Activated CD4-positive, CD25-positive, alpha-beta regulatory T cell treated with anti-CD3 and anti-CD28 coated beads, Interleukin-2, amount 50 U/mL, for 24 hours (primary cell): ENCODE measurements around the gene DKKL1.
A peak's percentile ranks its signal among the peaks of the same experiment; 100 is the strongest.
"Not testable (repeated sequence)": the region's sequence is repeated elsewhere in the genome, so short reads cannot be mapped to it uniquely, and the experiment has no call there.

Source experiments
- ATAC-seq, 2 donors: fragments of 150-1000 bp; cut with Tn5 transposase; one replicate each; pipeline ENCODE4 v1.10.0; 2021; ENCODE audit warnings: mild to moderate bottlenecking in 1 of 2, moderate library complexity in 1 of 2

Gene DKKL1

DNA sequence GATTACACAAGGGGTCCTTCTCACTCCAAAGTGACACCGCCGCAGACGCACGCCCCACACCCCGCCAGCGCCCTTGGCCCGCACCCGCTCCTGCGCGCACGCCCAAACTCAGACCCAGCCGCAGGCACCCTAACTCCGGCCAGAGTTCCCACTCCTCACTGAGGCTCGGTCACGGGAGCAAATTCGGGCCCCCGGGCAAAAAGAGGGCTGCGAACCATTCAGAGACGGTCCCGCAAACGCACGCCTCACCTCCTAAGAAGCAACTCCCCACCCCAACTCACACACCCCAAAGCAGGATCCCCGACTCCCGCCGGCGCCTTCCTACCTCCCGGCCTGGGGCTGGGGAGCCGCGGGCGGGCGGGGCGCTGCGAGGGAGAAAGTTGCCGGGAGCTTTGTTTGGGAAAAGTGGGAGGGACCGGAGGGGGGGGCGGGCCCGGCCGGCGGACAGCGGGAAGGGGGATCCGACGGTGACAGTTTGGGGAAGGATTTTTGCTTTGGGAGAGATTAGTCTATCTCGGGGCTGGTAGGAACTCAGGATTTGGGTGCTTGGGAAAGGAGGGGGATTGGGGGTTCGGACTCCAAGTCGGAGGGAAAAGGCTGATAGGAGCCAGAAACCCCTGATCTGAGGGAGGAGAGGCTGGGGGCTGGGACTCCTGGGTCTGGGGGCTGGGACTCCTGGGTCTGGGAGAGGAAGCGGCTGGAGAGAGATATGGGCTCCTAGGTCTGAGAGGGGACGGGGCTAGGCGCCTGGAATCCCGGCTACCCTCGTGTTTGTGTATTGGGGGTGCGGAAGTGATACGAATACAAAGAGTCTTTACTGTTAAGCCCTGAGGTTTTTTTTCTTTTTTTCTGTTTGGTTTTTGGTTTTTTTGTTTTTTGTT is 1.4 kb upstream of the DKKL1 start, which contains the start of gene TEAD2:
TSS of gene TEAD2 (minus strand) at position 369 of the 881 bp plus-strand sequence. CDS start 2,341 bp downstream, outside the sequence.
- ATAC-seq: no peak

DNA sequence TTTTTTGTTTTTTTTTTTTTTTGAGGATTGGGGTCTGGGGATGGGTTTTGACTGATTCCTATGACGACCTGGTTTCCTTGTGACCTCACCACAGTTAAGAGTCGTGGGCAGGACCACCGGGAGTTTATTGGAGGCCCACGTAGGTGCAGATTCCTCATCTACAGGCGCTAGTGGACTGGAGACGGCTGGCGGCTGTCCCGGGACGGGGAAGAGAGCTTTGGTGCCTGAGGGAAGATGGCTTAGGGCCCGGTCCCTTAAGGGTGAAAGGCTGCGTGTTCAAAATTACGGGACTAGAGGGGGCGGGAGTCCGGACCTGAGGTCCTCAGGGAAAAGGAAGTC is 779 bp upstream of the DKKL1 start:
- ATAC-seq: no peak

DNA sequence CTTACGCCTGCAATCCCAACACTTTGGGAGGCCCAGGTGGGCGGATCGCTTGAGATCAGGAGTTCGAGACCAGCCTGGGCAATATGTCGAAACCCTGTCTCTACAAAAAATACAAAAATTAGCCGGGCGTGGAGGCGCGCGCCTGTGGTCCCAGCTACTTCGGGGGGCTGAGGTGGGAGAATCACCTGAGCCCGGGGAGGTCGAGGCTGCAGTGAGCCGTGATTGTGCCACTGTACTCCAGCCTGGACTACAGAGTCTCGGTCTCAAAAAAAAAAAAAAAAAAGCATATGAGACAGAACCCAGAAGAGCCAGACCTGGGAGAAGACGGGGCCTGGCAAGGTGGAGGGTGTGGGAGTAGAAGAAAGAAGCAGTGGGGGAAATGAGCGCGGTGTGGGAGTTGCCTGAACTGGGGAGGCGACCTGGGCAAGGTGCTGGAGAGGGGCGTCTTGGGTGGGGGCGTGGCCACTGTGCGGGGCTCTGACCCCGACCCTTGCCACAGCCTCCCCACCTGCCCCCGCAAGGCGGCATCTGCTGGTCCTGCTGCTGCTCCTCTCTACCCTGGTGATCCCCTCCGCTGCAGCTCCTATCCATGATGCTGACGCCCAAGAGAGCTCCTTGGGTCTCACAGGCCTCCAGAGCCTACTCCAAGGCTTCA is 533 bp downstream of the DKKL1 start:
- no peak for ATAC-seq

DNA sequence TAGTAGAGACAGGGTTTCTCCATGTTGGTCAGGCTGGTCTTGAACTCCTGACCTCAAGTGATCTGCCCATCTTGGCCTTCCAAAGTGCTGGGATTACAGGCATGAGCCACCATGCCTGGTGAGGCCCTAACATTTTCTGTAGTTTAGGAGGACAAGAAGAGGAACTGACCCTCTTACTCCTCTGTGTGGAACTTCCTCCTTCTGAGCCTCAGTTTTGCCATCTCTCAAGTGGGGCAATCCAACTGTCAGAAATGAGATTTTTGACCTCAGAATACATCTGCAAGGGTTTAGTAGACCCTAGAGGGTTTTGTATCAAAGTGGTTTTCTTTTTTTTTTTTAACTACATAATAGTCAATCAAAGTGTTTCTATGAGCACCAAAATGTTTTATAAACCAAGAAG is 2.4 kb downstream of the DKKL1 start:
- ATAC-seq: no peak

DNA sequence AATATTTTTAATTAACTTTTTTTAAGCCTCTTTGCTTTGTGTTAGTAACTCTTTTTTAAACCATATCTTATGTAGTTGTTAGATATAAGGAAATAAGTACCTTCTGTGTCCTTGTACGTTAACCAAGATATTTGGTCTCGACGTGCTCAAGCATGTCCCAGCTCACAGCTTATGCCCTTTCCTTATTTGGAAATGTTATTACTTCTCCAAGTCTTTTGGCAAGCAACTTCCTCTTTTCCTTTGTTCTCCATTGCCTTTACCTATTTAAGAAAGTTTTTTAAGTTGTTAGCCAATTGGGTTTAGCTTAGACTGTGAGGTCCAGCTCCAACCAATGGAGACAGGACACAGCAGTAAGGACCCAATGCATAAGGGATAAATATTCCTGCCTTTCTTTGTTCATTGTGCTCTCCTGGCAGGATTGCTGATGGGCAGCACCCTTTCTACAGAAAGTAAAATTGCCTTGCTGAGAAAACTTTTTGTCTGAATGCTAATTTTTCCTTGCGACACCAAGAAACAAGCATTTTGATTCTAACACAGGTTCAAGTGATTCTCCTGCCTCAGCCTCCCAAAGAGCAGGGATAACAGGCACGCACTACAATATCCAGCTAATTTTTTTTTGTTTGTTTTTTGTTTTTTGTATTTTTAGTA is 5.2 kb downstream of the DKKL1 start:
- ATAC-seq: no peak

DNA sequence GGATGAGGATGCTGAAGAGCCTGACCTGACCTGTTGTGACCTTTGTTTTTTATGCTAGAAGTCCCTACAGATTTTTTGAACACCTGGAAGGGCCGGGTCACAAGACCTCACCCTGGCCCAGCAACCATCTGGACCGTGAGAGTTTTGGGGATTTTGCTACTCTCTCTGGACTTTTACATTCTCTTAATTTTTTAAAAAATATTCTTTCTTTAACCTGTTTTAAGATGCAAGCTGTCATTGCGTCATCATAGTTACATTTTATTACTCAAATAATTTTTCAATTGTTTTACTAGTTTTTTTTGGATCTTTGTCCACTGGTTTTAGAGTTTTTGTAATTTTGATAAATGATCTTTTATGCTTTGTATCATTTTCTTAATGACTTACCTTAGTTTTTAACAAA is 7.5 kb downstream of the DKKL1 start:
- no peak for ATAC-seq

DNA sequence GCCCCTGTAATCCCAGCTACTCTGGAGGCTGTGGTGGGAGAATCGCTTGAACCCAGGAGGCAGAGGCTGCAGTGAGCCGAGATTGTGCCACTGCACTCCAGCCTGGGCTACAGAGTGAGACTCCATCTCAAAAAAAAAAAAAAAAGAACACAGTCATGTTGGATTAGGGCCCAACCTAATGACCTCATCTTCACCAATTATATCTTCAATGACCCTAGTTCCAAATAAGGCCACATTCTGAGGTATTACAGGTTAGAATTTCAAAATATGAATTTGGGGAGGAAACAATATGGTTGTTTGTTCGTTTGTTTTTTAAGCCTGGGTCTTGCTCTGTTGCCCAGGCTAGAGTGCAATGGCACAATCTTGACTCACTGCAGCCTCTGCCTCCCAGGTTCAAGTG is 9.5 kb downstream of the DKKL1 start:
- ATAC-seq: not testable (repeated sequence)

DNA sequence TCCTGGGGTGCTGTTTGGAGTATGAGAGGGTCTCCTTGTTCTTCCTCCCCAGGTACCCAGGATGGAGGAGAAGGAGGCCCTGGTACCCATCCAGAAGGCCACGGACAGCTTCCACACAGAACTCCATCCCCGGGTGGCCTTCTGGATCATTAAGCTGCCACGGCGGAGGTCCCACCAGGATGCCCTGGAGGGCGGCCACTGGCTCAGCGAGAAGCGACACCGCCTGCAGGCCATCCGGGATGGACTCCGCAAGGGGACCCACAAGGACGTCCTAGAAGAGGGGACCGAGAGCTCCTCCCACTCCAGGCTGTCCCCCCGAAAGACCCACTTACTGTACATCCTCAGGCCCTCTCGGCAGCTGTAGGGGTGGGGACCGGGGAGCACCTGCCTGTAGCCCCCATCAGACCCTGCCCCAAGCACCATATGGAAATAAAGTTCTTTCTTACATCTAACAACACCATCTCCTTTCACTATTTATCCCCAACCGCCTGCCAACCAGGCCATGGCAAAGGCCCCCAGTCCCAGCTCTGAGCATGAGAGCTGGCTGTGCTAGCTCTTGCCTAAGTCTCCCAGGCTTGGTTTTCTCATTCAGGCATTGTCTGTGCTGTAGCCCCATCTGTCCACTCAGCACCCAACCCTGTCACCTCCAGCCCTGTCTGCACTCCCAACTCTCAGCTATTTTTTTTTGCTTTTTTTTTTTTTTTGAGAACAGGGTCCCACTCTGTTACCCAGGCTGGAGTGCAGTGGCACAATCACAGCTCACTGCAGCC is 11.2 kb downstream of the DKKL1 start:
- no peak for ATAC-seq

DNA sequence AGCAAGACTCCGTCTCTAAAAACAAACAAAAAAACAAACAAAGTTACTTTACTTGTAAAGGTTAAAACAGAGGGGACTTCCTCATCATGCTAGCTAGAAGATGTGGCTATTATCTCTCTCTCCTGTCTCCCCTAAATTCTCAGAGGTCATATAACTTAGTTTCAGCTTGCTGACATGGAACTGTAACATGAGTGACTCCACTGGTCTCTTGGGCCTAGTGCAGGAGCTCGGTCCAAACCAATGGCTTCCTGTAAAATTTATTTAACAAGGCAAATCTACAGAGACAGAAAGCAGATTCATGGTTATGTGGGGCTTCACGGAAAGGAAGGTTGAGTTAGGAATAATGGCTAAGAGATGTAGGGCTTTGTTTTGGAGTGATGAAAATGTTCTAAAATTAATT is 14.8 kb downstream of the DKKL1 start:
- ATAC-seq: no peak

DNA sequence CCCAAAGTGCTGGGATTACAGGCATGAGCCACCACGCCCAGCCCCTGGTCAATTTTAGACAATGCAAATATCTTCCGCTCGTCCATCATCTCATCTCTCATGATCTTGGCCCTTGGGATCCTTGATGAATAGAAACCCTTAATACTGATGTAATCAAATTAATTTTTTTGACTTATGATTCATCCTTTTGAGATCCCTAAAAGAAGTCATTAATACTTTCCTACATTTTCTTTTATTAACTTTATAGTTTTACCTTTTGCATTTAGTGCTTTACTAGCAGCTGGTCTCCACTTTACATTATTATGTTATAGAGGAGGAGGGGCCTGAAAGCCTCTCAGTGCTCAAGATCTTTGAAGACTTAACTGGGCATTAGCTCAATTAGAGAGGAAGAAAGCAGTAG is 16.7 kb downstream of the DKKL1 start:
- ATAC-seq: no peak

DNA sequence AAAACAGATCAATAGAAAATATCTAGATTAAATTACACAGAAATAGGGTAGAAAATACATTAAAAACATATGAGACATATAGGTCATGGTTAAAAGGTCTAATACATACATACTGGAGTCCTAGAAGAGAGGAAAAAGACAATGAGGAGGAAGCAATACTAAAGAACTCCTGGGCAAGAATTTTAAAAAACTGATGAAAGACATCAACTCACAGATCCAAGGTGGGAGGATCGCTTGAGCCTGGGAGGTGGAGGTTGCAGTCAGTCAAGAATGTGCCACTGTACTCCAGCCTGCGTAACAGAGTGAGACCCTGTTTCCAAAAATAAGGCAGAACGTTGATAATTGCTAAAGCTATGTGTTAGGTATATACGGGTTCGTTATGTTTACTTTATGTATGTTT is 19.0 kb downstream of the DKKL1 start:
- no peak for ATAC-seq

DNA sequence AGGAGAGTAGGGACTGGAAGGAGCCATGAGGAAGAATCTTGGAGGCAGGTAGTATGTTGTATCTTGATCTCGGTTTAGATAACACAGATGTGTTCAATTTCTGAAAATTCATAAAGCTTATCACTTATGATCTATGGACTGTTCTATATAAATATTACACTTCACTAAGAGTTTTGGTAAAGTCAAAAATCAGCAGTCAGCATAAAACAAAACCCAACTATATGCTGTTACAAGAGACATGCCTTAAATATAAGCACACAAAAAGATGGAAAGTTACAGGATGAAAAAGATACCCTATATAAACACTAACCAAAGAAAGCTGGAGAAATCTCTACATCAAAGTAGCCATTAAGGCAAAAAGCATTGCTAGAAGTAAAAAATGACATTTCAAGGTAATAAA is 19.9 kb downstream of the DKKL1 start:
- ATAC-seq: no peak

DNA sequence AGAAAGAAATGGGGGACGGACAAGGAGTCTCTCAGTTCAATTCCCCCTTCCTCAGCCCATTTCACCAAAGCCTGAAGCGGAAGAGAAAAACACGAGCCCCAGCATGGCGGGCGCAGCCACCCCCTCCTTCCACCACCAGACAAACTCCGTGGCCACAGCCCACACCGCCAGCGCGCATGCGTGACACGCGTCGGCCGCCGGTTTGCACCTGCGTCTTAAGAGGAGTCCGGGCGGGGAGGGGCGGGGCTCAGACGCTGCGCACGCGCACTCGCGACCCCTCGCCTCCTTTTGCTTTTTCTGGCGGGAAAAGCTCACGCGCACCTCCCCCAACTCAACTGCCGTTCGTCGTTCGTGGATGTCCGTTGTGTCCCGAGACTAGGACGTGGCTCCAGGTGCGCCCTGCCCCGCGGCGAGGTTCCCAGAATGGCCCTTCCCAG is 24.3 kb downstream of the DKKL1 start, which contains the start of gene KASH5:
TSS of gene KASH5 (plus strand) at position 314 of the 437 bp plus-strand sequence. CDS start 2,635 bp downstream, outside the sequence.
- ATAC-seq: peak; percentile 54 to 55

DNA sequence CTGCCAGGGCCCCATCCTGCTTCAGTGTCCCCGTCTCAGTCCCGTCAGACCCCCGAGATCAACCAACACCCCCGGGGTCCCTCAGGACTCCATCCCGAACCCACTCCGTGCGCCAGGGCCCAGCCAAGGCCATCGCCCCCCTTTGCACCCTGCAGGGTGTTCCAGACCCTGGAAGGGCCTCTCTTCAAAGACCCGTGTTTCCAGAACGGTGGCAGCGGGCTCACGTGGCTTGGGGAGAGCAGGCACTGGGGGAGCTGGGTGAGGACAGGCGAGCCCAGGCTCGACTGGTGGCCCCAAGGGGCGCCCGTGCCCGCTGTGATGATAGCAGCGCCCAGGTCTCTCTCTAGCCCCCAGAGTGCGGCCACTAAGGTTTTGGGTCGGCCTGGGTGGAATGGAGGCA is 25.7 kb downstream of the DKKL1 start:
- ATAC-seq: no peak

DNA sequence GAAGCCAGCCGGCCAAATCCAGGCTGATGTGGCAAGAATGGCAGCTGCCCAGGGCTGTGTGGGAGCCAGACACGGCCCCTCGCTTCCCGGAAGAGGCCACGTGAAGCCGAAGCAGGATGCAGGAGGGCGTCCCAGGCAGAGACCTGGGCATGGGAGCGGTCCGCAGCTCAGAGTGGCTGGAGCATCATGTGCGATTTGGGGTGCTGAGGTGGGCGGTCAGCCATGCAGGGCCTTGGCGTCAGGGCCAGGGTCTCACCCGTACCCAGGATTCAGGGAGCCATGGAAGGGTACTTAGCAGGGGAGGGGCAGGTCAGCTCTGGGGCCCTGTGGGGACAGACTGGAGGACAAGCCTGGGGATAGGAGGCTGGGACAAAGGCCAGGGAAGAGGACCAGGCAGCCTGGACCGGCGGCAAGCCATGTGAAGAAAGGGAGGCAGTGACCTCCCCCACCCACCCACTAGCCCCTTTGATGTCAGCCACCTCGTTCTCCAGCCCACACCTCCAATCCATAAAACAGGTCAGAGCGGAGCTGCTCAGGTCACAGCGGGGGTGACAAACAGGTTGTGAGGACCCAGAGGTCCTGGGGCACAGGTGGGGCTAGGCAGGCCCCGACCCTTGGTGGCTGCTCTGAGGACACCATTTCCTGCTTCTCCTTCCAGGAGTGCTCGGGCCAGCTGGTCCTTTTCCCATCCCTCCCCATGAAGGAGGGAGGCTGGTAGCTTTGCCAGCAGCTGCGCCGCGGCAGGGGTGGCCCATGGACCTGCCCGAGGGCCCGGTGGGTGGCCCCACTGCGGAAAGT is 26.7 kb downstream of the DKKL1 start:
- no peak for ATAC-seq

DNA sequence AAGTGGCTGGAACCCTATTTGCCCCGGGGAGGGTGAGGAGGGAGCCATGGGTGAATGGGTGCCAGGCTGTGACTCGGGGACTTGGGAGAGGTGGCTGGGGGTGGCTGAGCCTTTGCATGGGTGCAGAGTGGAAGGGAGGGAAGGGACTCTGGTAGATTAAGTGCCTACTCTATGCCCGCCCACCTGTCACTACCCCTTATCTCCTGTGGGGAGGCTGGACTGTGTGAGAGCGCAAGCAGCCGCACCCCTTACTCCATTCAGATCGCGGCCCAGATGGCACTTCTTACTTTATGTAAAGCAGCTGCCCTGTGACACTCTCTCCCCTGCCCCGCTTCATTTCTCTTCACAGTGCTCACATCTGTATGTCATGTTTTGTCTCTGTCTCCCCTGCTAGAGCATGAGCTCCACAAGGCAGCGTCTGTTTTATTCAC is 27.3 kb downstream of the DKKL1 start:
- no peak for ATAC-seq

DNA sequence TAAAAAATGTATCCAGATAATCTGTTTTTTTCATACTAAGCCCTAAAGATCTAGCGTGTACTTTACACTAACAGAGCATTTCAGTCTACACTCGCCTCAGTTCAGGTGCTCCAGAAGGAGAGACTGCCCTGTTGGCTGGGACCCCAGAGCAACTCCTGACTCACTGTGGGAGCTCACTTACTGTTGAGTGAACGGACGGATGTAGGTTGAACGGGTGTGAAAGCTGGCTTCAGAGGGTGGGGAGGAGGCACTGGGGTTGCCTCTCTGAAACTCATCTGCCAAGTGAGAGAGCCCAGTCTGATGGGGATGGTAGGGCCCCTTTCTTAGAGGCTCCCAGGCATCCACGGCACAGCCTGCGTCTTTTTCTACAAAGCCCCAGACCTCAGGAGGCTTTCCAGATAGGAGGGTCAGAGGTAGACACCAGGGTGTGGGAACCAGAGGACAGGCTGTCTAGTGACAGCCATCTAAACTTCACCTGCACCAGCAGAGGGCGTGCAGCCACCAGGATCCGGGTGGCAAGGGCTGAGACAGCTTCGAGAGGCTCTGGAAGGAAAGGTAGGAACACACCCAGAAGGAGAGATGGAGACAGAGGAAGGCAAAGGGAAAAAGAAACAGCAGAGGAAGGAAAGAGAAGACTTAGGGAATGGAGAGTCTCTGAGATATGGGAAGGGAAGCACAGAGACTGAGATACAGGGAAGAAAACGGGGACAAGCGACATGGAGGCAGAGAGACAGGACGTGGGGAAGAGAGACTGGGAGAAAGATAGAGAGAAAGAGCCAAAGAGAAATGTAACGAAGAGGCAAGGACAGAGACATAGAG is 28.1 kb downstream of the DKKL1 start:
- peak; percentile 92 for ATAC-seq

DNA sequence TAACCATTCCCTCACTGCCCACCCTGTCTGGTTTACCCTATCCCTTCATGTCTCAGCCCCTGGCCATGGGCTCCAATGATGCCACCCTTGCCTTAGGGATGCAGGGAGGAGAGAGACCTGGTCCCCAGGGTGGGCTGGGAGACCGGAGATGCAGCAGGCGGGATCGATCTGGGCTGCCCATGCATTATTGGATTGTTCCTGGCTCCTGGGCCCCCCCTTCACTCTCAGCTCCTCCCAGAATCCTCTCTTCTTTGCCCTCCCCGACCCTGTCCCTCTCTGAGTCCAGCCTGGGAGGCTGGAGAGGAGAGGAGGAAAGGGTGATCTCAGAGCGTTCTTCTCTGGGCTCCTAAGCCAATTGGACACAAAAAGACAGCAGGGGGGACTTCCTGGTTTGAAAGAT is 30.2 kb downstream of the DKKL1 start:
- no peak for ATAC-seq

DNA sequence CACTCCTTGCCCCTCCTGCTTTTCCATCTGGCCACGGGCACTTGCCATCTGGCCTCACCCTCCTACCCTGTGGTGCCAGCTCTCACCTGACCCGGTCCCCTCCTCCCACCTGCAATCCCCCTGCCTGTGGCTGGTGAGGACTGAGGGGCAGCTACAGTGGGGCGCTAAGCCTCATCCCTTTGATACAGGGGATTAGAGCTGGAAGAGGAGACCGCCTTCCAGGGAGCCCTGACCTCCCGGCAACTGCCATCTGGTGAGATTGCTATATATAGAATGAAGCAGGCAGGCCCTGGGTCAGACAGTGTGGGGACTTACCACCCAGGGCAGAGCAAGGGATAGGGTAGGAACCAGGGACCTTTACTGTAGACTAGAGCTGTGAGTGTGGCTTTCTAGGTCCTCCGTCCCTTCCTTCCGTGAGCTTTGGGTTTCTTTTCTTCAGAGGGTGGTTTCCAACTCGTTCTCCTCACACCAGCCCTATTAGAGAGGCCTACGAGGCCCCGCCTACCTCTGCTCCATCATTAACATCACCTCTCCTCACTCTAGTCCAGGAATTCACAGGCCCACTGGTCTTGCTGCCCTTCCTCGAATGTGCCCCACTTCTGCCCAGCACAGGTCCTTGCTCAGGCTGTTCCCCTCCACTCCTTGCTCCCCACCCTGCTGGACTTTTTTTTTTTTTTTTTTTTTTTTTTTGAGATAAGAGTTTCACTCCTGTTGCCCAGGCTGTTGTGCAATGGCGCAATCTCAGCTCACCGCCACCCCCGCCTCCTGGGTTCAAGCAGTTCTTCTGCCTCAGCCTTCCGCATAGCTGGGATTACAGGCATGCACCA is 32.1 kb downstream of the DKKL1 start:
- no peak for ATAC-seq
